HG03095 (cell line): ENCODE data around the gene OTOGL.
"Not testable (repeated sequence)": the region's sequence is repeated elsewhere in the genome, so short reads cannot be mapped to it uniquely, and the experiment has no call there.

Experiments
- ATAC-seq: cut with Tn5 transposase; IDR thresholded peaks from one replicate; pipeline ENCODE4 v1.9.1; 2021; ENCODE audit warnings: moderate library complexity; ENCODE audit not compliant: unreplicated experiment

The OTOGL gene

DNA sequence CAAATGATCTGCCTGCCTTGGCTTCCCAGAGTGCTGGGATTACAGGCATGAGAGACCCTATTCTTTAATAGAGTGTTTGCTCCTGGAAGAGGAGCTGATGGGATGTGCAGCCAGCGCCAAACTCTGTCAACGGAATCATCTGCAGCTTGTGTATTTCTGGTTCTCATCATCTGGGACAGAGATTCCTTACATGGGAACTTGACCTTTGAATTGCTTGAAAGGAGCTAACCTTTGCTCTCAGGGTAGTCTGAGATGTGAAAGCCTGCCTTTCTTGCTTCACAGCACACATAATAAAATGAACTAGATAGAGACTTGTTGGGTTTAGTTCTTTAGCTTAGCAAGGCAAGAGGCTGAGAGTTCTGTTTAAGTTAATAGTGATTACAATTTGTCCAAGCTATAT lies 120.0 kb downstream of the OTOGL start:
- ATAC-seq: no peak

DNA sequence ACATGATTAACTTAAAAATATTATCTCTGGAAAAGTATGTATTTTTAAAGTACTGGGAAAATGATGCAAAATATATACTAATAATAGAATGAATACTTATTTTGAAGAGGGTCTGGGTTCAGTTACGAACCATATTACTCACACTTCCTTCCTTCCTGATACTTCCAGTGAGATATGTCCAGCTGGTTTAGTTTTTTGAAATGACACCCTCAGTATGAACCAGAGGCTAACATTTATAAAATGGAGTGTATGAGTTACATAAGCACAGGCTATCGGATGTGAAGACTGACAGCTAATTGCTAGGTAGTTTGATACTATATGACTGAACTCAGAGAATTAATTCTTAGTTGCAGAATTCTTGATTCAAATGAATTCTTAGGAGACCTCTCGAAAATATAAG lies 122.9 kb downstream of the OTOGL start:
- no peak for ATAC-seq

GRCh38 chr12:80226576-80226975 lies 127.2 kb downstream of the OTOGL start:
- no peak for ATAC-seq

GRCh38 chr12:80227904-80228303 lies 128.6 kb downstream of the OTOGL start:
- not testable (repeated sequence) for ATAC-seq

- no peak for ATAC-seq
These were observed 130.7 kb downstream of the OTOGL start for GRCh38 chr12:80230068-80230467.

GRCh38 chr12:80232837-80233236 lies 133.5 kb downstream of the OTOGL start:
- ATAC-seq: no peak

- ATAC-seq: no peak
These were observed 134.6 kb downstream of the OTOGL start for GRCh38 chr12:80233926-80234325.

GRCh38 chr12:80234667-80235066 lies 135.3 kb downstream of the OTOGL start:
- ATAC-seq: no peak

- no peak for ATAC-seq
These were observed 136.6 kb downstream of the OTOGL start for GRCh38 chr12:80235944-80236343.

- no peak for ATAC-seq
These were observed 140.5 kb downstream of the OTOGL start for GRCh38 chr12:80239867-80240266.

DNA sequence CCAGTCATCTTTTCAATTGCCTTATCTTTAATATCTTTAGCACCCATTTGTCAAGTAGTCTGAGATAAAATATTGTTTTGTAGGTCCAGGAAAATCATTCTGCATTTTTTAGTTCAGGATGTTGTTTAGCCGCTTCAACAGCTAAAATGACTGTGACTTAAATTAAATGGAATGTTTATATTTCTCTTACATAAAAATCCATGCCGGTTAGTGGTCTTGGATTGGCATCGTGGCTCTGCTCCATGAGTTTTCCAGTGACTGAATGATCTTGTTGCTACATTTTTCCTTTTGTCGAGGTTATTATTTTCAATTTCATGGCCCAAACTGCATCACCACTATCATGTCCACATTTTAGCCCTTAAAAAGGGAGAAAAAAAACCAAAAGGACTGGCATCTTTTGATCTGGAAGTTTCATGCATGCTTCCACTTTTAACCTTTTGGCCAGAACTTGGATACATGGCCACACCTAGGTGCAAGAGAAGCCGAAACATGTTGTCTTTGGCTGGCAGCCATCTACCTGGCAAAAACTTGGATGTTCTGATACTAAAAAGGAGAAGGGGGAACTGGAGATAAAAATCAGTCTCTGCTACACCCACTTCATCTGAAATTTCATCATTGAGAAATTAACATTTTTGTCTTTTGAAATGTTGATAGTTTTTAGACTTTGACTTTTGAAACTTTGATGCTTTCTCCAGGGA lies 142.4 kb downstream of the OTOGL start:
- no peak for ATAC-seq

DNA sequence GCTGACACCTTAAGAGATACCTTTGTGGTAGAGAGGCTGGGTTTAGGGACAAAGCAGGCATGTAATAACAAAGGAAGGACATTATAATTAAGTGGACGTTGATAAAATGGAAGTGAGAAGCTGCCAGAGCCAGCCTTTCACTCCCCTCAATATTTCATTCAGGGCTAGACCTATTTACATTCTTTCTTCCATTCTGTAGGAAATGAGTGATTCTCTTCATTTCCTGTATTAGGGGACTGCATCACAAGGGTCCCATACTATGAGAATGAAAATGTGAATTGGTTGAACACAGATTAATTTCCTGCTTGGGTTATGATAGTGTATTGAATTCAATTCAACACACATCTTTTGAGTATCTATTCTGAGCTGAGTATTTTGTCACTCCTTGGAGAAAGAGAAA lies 143.0 kb downstream of the OTOGL start:
- ATAC-seq: no peak

- ATAC-seq: not testable (repeated sequence)
These were observed 150.2 kb downstream of the OTOGL start for GRCh38 chr12:80249581-80249980.

DNA sequence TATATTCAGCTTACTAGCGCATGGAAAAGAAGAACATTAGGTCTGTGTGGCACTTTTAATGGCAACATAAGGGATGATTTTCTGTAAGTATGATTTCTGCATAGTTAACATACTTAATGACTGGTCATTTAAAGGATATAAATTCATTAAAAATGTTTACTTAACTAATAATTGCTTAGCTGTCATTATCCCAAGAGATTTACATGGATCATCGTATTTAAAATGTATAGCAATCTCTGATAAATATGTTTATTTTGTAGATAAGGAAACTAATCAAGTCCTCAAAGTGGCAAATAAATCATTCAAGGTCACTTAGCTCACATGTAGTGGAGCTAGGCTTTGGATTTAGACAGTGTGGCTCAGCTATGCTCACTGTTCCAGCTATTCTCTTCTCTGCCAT lies 158.6 kb downstream of the OTOGL start:
- no peak for ATAC-seq

GRCh38 chr12:80260269-80260668 lies 160.9 kb downstream of the OTOGL start:
- no peak for ATAC-seq

DNA sequence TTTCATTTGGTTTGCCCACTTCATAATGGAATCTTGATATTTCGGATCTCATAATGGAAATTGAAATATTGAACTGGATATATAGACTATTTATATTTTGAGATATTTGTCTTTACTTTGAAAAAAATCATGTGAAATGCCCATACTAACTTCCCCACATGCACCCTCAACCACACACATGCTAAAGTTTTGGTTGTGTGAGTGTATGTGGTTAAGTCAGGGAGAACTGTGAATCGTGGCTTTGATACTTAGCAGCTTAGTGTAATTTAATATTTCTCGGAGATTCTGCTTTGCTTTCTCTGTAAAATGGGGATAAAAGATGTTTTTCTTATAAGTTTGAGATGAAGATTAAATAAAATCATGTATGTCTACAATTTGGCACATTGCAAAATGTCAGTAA lies 162.1 kb downstream of the OTOGL start:
- no peak for ATAC-seq

GRCh38 chr12:80262346-80262745 lies 163.0 kb downstream of the OTOGL start:
- ATAC-seq: no peak

- no peak for ATAC-seq
These were observed 163.4 kb downstream of the OTOGL start for GRCh38 chr12:80262771-80263170.

GRCh38 chr12:80264386-80264785 lies 165.0 kb downstream of the OTOGL start:
- ATAC-seq: no peak

GRCh38 chr12:80264891-80265290 lies 165.6 kb downstream of the OTOGL start:
- ATAC-seq: no peak

GRCh38 chr12:80268924-80269749 lies 169.8 kb downstream of the OTOGL start:
- no peak for ATAC-seq

DNA sequence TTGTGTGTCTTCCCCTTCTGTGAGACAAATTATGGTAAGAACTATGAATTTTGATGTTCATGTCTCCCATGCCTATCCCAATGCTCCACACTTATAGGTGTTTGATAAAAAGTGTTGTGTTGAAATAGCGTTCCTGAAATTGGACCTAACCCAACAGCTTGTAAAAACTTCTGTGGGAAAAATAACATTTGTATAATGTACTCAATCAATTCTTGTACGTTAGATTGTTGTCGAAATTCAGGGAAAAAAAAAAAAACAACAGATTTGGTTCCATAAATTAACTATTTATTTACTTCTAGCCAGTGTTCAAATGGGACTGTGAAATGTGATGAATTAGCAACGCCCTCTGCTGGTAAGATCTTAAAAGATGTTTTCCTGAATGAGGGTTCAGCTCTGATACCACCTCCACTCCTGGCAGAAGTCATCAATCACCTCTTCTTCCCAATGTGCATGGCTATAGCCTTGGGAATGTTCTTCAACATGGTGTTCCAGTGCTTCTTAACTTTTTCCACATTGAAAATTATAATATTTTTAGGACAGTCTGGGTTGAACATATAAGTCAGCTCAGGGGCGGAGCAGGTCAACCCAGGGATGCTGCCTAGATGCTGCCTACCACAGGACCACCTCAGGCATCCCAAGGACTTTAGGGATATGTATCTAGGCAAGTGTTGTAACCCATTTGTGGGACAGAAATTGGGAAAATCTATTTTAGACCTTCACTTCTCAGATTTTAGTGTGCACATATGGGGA lies 170.6 kb downstream of the OTOGL start:
- peak; percentile 53 for ATAC-seq
